ENCODE results near the gene ESF1. TPM values are rescaled to one million over a fixed set of nuclear protein-coding genes. Genes with fewer than 3 reads are reported as not detected.

Gene ESF1
- total RNA-seq, 1 experiment from 2014 or later, result 22.7 TPM

DNA sequence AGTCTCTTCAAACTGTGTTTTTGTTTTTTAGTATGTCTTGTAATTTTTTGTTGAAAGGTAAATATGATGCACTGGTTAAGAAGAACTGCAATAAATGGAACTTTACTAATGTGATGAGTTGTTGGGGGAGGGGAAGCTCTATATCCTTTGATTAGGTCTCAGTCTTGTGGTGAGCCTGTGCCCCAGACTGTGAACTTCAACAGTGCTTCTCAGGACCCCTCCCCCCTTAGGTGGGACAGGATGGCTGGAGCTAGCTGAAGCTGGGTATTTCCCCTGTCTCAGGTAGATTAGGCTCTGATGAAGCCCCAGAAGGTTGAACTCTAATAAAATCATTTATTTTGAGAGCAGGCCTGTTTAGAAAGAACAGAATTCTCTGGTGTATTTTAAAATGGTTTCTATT, 114.6 kb downstream of the ESF1 start:
- H3K36me3 Mint-ChIP-seq (ENCODE audit: insufficient read depth, unreplicated experiment), result no peaks in the 10 kb centered on the region
- BruUV-seq (replicated peaks), result no TSS peak
- CTCF ChIA-PET, result no interaction called here

DNA sequence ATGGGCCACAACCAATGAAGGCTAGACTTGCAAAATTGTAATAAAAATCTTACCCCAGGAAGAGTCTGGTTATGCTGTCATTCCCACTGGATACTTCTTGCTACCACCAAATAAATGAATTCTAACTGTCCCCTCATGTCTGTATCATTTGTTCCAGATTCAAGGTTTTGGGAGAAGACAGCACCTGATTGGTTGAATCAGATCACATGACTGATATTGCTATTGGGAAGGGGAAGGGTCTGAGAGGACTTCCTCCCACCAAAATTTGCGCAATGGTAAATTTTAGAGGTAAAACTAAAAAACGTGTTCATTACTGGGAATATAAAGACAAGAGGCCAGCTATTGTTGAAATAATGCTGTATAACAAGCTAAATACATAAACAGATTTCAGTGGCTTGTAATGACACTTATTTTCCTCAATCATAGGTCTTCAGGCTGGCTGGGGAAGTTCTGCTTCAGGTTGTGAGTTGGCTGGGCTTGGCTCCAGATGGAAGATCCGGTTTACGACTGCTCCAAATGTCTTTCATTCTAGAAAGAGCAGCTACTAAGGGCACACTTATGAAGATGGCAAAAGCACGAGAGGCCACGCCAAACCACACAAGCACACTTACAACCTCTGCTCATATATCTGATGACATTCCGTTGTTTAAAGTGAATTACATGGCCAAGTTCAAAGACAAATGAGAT, 118.9 kb downstream of the ESF1 start:
- no peaks in the 10 kb centered on the region for H3K9me3 Mint-ChIP-seq (ENCODE audit: unreplicated experiment)
- Histone ChIP-seq H3K4me3 (ENCODE audit: low read depth, low read length) (no peak overlapping the region), H3K4me1 (no peaks in the 10 kb centered on the region), H3K27me3 (replicated peaks; ENCODE audit: control insufficient read depth, insufficient read depth, low read length) (no peaks in the 10 kb centered on the region), H3K36me3 (ENCODE audit: control insufficient read depth, insufficient read depth, low read length) (no peaks in the 10 kb centered on the region), H3K9me3 (no peaks in the 10 kb centered on the region)
- BruUV-seq (replicated peaks), result no TSS peak
- H3K27ac Mint-ChIP-seq (ENCODE audit: unreplicated experiment), result no peak overlapping the region
- H3K36me3 Mint-ChIP-seq (ENCODE audit: insufficient read depth, unreplicated experiment), result no peaks in the 10 kb centered on the region
- ChIA-PET POLR2A (no interaction called here), CTCF (no interaction called here)
- no peak for DNase-seq
- no peak overlapping the region for H3K4me3 Mint-ChIP-seq (ENCODE audit: unreplicated experiment)
- TF ChIP-seq, protein P1, sequence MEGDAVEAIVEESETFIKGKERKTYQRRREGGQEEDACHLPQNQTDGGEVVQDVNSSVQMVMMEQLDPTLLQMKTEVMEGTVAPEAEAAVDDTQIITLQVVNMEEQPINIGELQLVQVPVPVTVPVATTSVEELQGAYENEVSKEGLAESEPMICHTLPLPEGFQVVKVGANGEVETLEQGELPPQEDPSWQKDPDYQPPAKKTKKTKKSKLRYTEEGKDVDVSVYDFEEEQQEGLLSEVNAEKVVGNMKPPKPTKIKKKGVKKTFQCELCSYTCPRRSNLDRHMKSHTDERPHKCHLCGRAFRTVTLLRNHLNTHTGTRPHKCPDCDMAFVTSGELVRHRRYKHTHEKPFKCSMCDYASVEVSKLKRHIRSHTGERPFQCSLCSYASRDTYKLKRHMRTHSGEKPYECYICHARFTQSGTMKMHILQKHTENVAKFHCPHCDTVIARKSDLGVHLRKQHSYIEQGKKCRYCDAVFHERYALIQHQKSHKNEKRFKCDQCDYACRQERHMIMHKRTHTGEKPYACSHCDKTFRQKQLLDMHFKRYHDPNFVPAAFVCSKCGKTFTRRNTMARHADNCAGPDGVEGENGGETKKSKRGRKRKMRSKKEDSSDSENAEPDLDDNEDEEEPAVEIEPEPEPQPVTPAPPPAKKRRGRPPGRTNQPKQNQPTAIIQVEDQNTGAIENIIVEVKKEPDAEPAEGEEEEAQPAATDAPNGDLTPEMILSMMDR (IDR thresholded peaks at IDR 0.05; ENCODE audit: insufficient read depth in 1 of 2, low read depth in 1 of 2, low read length in 1 of 2, severe bottlenecking in 1 of 2, unreplicated experiment in 1 of 2), result no peak
- no peaks in the 10 kb centered on the region for H3K4me1 Mint-ChIP-seq (ENCODE audit: low read depth, unreplicated experiment)
- peaks cover 2% of the 10 kb centered on the region for H3K27me3 Mint-ChIP-seq (ENCODE audit: insufficient read depth, unreplicated experiment)
- intact Hi-C loops (cut with micrococcal nuclease; ENCODE audit: unreplicated experiment), result no loop called here

More for the DNA sequence above, 114.6 kb downstream of the ESF1 start:
- Histone ChIP-seq H3K4me3 (ENCODE audit: low read depth, low read length) (no peak overlapping the region), H3K4me1 (no peaks in the 10 kb centered on the region), H3K27me3 (replicated peaks; ENCODE audit: control insufficient read depth, insufficient read depth, low read length) (no peaks in the 10 kb centered on the region), H3K36me3 (ENCODE audit: control insufficient read depth, insufficient read depth, low read length) (no peaks in the 10 kb centered on the region), H3K9me3 (no peaks in the 10 kb centered on the region)
- DNase-seq, result no peak
- Mint-ChIP-seq H3K4me3 (ENCODE audit: unreplicated experiment) (no peak overlapping the region), H3K27me3 (ENCODE audit: insufficient read depth, unreplicated experiment) (no peaks in the 10 kb centered on the region), H3K4me1 (ENCODE audit: low read depth, unreplicated experiment) (no peaks in the 10 kb centered on the region), H3K9me3 (ENCODE audit: unreplicated experiment) (peaks cover 6% of the 10 kb centered on the region), H3K27ac (ENCODE audit: unreplicated experiment) (no peak overlapping the region)
- TF ChIP-seq, protein P1 (IDR thresholded peaks at IDR 0.05; ENCODE audit: insufficient read depth in 1 of 2, low read depth in 1 of 2, low read length in 1 of 2, severe bottlenecking in 1 of 2, unreplicated experiment in 1 of 2), result no peak
- POLR2A ChIA-PET, result no interaction called here
- intact Hi-C loops (cut with micrococcal nuclease; ENCODE audit: unreplicated experiment), result no loop called here

Other genes with a start within 250 kb of the ESF1 start
- gene TASP1, start 146.0 kb downstream of the ESF1 start, total RNA-seq (2022), result 22.7 and 27.4 TPM in 2 replicates
- gene NDUFAF5, start 109 bp upstream of the ESF1 start, total RNA-seq (2022), result 34.9 and 38.3 TPM in 2 replicates
- not detected in 2 replicates for gene SEL1L2, start 205.7 kb upstream of the ESF1 start, total RNA-seq (2022)
- gene MACROD2, start 210.6 kb upstream of the ESF1 start, total RNA-seq (2022), result 6.4 and 7.6 TPM in 2 replicates

All from Caco-2 (cell line).